HG03025 (cell line): Measurements from ENCODE around the gene RHOV.

ENCODE experiments used
- ATAC-seq: cut with Tn5 transposase; IDR thresholded peaks from one replicate; pipeline ENCODE4 v1.9.1; 2021; ENCODE audit warnings: mild to moderate bottlenecking, moderate library complexity; ENCODE audit not compliant: unreplicated experiment, low FRiP score

The RHOV gene, protein sequence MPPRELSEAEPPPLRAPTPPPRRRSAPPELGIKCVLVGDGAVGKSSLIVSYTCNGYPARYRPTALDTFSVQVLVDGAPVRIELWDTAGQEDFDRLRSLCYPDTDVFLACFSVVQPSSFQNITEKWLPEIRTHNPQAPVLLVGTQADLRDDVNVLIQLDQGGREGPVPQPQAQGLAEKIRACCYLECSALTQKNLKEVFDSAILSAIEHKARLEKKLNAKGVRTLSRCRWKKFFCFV

DNA sequence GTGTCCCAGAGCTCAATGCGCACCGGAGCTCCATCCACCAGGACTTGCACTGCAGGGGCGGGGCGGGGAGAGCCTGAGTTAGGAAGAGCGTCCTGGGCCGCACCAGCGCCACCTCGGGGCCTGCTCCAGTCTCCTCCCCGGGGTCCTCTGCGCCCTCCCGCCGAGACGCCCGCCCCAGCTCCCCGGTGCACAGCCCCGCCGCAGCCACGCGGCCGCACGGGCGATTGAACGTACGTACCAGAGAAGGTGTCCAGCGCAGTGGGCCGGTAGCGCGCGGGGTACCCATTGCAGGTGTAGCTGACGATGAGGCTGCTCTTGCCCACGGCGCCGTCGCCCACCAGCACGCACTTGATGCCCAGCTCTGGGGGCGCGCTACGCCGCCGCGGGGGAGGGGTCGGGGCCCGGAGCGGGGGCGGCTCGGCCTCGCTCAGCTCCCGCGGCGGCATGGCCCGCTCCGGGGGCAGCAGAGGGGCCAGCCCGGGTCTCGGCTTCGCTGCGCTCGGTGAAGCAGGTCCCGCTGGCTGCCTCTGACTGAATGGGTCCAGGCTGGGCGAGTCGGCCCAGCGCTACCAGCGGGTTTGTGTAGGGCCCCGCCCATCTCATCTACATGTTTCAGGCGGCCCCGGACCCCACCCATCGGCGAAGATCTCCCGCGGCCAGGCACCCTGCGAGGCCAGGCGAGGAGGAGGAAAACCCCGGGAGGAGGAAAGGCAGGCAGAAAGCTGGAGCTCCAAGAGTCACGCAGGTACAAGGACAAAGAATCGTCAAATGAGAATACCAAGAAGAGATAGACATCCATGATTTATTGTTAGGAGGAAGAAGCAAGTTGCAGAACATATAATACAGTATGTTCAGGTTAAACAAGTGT lies at the start of gene RHOV:
Gene RHOV, minus strand, starts transcription at position 541 of the 868 bp plus-strand sequence. Its CDS starts 95 bp downstream, at position 446.
- ATAC-seq: peak; percentile 54

DNA sequence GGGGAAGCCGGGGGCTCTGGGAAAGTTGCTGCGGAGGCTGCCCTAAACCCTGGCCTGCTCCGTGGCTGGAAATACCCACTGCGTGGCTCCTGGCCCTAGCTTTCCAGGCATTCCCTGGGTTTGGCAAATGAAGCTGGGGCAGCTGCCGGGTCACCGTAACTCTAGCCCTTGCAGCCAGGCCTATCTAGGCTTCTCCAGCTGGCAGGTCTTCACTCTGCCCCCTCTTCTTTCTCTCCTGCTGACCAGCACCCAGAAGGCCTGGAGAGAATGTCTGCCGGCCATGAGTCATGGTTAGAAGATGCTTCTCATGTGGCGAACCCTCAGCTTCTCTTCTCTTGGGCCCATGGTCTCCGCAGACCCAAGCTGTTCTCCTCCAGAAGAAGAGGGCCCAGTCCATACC lies 49.5 kb upstream of the RHOV start:
- no peak for ATAC-seq

DNA sequence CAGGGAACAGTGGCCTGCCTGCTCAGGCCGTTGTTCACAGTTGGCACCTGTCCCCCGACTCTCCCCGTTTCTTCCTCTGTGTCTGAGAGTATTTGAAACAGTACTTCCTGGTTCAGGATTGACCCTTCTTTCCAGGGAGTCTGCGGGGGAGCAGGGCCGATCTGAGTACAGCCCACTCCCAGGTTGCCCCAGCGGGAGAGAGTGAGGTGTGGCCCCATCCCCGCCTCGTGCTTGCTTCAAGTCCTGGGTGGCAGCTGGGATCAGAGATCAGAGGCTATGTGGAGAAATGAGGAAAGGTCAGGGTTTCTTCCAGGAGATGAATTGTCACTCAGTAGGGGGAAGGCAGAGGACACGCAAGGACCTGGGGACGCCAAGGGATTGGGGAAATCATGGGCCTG lies 48.6 kb upstream of the RHOV start:
- ATAC-seq: no peak

DNA sequence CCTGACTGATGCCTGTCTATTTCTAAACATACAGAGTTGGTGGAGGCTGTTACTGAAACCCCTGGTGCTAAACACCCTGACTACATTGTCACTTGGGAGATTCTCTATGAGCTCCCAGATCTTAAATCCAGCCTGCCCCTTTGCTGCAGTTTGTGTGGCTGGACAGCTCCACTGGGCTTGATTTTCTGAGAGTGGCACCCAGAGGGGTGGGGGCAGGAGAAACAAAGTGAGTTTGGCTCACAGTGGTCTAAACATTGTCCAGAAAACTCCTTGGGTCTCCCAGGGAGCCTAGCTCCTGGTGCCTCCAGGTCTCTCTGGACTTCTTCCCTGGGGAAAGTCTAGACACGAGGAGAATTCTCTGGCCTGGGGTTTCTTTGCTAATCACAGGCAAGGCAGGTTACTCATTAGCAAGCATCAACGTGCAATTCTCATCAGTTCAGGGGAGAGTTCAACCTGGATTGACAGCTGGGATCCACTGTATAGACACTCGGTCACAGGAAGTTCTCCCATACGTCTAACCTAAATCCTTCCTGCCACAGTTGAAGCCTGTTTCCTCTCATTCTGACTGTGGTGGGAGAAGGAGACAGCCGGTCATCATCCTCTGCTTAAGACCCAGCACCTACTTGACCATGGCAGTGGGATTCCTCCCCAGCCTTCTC lies 48.0 kb upstream of the RHOV start:
- ATAC-seq: no peak

DNA sequence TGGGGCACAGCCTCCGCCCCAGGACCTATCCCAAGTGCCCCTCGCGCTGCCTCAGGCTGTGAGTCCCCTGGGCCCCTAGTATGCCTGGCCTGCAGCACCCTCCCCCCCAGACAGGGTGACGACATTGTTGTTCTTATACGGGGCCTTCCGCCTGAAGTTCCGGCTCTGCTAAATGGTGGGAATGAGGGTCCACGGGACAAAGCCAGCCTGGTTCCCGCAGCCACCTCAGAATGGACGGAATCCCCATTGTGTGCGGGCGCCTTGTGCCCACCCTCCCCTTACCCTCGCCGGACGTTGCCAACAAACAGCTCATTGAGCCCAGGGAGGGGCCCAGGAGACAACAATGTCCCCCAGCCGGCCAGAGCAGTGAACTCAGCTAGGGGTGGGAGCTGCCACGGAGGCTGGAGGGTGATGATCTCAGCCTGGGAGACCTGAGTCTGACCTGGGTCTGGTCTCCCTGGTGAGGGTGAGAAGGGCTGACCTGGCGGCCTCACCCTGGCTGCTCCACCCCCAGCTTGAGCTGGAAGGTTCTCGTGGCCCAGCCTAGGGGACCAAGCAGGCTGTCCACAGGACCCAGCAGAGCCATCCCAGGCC lies 44.9 kb upstream of the RHOV start:
- no peak for ATAC-seq

DNA sequence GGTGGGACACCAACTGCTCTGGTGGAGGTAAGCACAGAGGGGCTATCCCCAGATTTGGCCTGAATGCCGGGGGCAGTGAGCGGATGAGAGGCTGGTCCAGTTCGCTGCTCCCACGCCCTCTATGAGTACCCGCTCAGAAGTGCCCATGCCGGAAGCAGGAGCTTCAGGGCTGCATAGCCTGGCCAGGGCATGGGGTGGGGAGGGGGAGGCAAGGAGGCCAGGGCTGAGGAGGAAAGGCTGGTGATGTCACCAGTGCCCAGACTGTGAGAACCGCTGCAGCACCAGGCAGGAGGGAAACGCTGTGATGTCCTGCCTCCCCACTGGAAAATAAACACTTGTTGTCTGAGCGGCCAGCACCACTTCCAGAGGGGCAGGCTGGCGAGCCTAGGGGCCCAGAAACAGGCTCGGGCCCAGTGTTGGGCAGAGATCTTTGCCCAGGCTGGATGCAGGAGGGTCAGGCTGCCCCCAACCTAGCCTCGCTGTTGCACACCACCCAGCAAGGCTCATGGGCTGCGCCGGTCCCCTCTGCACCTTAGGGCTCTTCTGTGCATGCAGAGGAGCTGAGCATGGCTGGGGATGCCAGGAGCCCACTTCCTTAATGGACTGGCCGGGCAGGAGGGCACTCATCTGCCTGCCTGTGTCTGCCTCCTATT lies 44.2 kb upstream of the RHOV start:
- no peak for ATAC-seq

DNA sequence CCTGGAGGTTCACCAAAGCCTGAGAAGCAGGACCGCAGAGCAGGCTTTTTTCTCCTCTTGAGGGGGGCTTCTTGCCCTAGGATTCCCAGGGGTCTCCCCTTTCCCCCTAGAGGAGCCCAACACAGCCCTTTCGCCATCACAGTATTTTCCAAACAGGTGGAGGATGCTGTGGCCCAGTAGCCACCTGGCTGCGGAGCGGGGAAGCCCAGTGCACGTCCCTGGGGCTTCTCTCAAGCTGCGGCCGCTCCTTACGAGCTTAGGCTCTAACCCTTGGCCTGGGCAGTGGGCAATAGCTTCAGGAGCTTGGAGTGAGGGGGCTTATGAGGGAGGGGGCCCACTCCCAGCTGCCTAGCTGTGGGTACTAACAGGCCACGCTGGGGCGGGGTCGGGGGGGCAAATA lies 43.6 kb upstream of the RHOV start:
- ATAC-seq: no peak

DNA sequence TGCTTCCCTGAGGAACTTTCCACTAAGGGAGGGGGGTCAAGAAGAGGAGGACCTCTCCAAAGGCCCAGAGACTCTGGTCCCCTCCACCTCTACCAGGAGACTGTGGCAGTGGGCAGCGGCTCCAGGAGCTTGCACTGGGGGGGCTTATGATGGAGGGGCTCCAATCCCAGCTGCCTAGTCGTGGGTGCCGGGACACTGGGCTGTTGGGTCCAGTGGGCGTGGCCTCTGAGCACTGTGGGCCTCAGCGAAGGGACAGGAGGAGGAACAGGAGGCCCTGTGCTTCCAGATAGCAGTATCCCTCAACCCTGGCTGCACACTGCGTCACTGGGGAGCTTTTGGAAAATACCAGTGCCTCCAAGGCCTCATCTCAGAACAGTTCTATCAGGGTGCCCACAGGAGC lies 41.6 kb upstream of the RHOV start:
- ATAC-seq: no peak

DNA sequence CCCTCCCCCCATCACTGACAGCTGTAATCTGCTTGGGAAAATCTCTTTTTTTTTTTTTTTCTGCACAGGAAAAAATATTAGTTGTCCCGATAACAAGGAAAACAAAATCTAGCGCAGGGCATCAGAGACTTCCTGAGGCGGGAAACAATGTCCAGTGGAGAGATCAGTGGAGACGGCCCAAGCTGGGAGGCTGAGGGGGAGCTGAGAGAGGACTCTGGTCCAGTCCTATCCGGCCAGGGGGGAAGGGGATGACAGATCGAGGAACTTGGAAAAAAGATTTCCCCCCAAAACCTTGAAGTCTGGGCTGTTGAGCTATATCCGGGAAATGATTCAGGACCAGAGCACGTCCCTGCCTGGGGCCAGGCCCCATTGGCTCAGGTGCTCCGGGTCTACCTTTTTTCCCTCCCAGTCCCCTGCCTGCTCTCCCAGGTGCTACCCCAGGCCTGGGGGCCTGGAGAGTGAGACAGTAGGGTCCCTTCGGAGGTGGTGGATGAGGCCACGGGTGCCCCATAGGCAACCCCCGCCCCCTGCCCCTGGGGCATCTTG lies 41.2 kb upstream of the RHOV start:
- ATAC-seq: no peak

DNA sequence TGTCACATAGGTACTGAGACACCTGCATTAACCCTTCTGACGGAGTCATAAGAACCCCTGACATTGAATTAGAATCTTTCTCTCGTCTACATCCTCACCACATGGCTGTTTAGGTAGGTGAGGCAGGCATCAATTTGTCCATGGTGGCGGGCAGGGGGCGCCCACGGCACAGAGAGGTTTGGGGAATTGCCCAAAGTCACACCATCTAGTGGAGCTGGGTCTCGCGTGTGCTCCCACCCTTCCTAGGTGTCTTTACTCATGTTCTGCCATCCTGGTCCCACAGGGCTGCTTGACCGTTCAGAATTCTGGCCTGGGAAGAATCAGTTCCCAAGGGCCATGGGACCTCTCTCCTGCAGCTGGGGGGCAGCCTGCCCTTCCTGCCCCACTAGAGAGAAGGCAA lies 40.5 kb upstream of the RHOV start:
- no peak for ATAC-seq

DNA sequence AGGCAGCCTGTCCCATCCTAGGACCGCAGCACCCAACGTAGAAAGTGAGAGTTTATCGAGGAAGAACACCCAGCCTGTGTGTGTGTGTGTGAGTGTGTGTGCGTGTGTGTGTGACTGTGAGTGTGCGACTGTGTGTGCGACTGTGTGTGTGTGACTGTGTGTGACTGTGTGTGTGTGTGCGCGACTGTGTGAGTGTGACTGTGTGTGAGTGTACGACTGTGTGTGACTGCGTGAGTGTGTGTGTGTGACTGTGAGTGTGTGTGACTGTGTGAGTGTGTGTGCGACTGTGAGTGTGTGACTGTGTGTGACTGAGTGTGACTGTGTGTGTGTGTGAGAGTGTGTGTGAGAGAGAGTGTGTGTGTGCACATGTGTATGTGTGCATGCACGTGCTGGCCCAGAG lies 40.0 kb upstream of the RHOV start:
- no peak for ATAC-seq

DNA sequence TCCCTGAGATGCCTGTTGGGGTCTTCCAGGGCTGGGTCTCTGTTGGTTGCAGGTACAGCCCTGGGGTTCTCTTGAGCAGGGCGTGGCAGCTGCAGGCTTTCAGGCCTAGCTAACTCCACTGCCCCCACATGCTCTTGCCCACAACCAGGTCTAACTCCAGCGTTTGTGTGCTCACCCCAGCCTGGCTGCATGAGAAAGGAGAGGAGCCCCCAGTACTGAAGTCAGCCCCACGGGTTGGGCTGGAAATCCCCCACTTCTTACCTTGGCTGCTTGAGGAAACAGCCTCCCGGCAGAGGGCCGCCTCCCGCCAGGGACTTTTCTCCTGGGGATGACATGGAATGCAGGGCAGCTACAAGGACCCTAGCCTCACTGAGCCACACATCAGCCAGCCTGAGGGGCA lies 38.4 kb upstream of the RHOV start:
- no peak for ATAC-seq

DNA sequence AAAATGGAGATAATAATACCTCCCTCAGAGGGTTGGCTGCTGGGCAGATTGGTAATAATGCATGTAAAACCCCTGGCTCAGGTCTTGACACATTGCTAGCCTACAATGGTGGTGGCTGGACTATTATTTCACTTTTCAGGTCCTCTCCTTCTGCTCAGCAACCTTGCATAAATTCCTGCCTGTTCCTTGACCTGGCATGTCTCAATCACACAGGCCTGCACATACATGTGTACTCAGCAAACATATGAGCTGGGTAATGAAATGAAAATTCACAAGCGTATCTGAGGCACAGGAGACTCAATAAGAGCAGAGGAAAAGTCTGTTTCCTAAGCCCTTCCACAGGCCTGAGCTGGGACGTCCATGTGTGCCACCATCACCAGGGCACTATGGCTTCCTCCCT lies 37.7 kb upstream of the RHOV start:
- no peak for ATAC-seq

DNA sequence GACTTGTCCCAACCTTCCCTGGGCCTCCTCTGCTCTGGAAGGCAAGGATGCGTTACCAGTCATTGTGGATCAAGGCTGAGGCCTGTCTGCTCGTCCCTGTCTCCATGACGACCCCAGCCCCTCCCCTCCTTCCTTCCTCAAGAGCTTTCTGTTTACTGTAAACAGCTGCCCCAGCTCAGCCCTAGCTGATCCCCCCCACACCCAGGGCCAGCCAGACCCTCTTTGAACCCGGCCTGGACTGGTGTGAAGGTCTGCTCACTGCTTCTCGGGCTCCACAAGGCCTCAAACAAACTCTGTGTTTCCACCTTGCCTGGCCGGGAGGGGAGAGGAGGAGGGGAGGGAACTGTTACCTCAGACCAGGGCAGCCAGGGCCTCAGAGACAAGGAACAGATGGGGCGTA lies 37.1 kb upstream of the RHOV start:
- ATAC-seq: no peak

DNA sequence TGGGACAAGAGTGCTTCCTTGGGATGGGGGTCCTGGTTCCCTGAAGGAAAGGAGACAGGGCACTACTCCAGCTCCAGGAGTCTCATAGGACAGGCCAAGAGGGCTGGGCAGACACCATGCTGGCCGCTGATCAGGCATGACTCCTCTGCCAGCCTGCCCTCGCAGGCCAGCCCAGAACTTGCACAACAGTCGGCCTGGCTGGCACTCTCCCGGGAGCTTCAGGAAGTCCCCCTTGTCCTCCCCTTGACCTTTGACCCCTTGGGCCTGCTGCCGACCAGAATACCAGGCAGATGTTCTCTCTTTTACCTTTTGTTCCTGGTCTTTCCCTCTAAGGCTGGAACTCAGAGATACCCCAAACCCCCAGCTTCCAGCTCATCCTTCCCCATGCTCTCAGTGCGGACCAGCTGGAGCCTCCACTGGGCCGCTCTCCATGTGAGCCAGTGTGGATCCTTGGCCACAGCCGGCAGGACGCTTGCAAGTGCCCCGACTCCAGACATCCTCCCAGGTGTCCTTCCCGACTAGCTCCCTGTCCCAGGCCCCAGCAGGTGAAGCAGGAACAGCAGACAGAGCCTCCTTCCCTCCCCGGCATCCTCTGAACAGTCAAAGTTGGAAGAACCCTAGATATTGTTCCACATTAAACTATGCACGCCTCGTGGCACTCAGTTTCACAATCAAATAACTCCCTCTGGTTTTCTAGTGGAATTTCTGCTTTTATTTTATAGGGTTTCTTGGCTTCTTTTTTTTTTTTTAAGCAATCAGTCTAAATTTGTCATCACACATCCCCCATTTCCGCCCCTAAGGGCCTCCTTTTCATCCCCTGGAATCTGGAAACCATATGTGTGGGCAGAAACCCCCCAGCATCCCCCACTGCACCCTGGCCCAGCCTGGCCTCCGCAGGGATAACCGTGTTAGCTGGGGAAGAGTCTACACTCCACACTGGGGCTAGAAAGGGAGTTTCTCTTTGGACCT lies 35.9 kb upstream of the RHOV start:
- no peak for ATAC-seq

DNA sequence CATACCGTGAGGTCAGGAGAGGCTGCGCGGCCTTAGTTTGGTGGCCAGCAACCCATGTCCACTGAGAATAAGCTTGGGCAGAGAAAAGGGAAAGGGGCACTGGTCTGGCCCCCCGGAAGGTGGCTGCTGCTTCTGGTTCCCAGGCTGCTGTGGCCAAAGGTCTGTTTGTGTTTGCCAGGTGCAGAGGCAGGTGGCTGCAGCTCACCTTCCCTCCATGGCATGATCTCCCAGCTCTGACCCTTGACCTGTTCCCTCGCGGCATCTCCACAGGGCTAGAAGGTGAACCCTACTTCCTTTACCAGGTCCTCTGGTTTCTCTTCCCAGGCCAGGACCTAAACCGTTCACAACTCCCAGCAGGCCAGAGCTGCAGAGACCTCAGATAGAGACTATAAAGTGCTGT lies 34.1 kb upstream of the RHOV start:
- ATAC-seq: no peak

DNA sequence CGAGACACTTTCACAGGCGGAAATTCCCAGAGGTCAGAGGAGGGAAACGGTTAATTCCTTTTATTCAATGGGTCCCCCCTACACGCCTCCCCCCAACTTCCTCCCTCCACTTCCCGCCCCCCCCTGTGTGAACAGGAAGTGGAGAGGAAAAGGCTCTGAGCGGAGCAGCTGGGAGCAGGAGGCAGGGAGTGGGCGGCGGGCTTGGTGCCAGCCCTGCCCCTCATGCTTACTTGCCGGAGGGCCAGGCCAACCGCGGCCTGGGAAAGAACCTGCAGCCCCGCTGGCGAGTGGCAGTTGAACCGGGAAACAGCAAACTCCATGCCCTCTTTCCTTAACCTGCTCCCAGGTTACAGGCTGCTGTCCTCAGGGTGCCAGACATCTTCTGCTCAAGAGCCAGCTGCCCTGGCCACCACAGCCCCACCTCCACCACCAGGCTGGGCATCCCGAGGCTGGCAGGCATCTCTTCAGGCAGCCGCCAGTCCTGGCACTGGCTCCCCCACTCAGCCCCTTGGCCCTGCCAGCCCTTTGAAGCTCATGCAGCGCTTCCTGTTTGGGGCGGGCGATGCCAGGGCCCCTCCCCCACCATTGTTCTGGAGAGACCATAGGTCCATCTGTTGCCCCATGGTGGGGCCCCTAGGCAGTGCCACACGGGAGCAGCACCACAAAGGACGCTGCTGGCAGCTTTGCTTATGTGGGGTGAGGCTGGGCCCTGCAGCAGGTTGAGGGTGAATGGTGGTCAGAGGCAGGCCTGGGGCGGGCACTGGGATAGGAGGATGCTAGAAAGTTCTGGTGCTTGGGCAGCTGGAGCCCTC lies 33.2 kb upstream of the RHOV start:
- no peak for ATAC-seq
